HG03558 (cell line): ENCODE measurements around the gene DDR2.

Experiments
- ATAC-seq: cut with Tn5 transposase; IDR thresholded peaks from one replicate; pipeline ENCODE4 v1.9.1; 2021; ENCODE audit warnings: moderate number of reproducible peaks; ENCODE audit not compliant: unreplicated experiment; ENCODE audit errors: extremely low read depth

Gene DDR2

GRCh38 chr1:162690672-162691434 lies 58.6 kb downstream of the DDR2 start:
- no peak for ATAC-seq

GRCh38 chr1:162691999-162692575 lies 59.8 kb downstream of the DDR2 start:
- no peak for ATAC-seq

GRCh38 chr1:162694911-162695310 lies 62.6 kb downstream of the DDR2 start:
- no peak for ATAC-seq

- ATAC-seq: no peak
Observed at GRCh38 chr1:162695687-162696086, 63.4 kb downstream of the DDR2 start.

- ATAC-seq: no peak
Observed at GRCh38 chr1:162696286-162696862, 64.1 kb downstream of the DDR2 start.

- no peak for ATAC-seq
Observed at GRCh38 chr1:162697140-162697895, 65.1 kb downstream of the DDR2 start.

GRCh38 chr1:162699366-162699765 lies 67.1 kb downstream of the DDR2 start:
- ATAC-seq: no peak

- no peak for ATAC-seq
Observed at GRCh38 chr1:162700131-162700530, 67.9 kb downstream of the DDR2 start.

- no peak for ATAC-seq
Observed at GRCh38 chr1:162701286-162701685, 69.0 kb downstream of the DDR2 start.

GRCh38 chr1:162702628-162703027 lies 70.4 kb downstream of the DDR2 start:
- no peak for ATAC-seq

- ATAC-seq: no peak
Observed at GRCh38 chr1:162703708-162704107, 71.4 kb downstream of the DDR2 start.

GRCh38 chr1:162704673-162705424 lies 72.6 kb downstream of the DDR2 start:
- no peak for ATAC-seq

GRCh38 chr1:162706003-162706402 lies 73.7 kb downstream of the DDR2 start:
- no peak for ATAC-seq

- ATAC-seq: no peak
Observed at GRCh38 chr1:162706606-162707005, 74.3 kb downstream of the DDR2 start.

GRCh38 chr1:162708286-162708685 lies 76.0 kb downstream of the DDR2 start:
- ATAC-seq: no peak

GRCh38 chr1:162709132-162709860 lies 77.0 kb downstream of the DDR2 start:
- ATAC-seq: no peak

GRCh38 chr1:162709870-162710269 lies 77.6 kb downstream of the DDR2 start:
- ATAC-seq: no peak

GRCh38 chr1:162710345-162710744 lies 78.1 kb downstream of the DDR2 start:
- ATAC-seq: no peak

- no peak for ATAC-seq
Observed at GRCh38 chr1:162710780-162711465, 78.7 kb downstream of the DDR2 start.
